GM19463 (cell line): ENCODE data around the gene ARHGEF11.

Source experiments
- ATAC-seq: cut with Tn5 transposase; IDR thresholded peaks from one replicate; pipeline ENCODE4 v1.9.1; 2021; ENCODE audit warnings: mild to moderate bottlenecking, moderate library complexity; ENCODE audit not compliant: unreplicated experiment

The ARHGEF11 gene

DNA sequence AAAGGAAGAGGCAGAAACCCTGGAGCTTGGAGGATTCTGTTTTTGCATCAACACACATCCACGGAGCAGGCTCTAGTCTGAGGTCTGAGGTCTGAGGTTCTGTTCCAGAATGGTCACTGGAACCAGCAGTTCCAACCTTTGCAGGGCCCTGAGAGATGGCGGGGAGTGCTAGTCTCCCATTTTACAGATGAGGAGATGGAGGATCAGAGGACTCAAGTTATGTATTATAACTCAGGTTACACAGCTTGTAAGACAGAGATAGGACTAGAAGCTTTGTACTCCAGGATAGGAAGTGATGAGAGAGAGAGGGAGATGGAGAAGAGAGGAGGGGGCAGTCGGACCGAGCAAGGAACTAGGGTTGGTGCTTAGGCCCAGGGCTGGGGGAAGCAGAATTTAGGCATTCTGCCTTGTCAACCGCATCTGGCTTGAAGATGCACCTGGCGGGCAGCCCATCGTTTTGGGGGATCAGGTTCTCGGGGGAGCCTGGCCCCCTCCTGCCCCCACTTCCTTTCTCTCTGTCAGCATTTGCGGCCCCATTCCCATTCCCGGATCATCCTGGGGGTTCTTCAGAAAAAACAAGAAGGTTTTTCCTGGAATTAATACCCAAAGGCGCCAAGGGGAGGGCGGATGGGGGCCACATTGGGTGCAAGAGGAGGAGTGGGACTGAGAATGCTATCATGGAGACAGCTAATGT, 146.4 kb downstream of the ARHGEF11 start:
- no peak for ATAC-seq

DNA sequence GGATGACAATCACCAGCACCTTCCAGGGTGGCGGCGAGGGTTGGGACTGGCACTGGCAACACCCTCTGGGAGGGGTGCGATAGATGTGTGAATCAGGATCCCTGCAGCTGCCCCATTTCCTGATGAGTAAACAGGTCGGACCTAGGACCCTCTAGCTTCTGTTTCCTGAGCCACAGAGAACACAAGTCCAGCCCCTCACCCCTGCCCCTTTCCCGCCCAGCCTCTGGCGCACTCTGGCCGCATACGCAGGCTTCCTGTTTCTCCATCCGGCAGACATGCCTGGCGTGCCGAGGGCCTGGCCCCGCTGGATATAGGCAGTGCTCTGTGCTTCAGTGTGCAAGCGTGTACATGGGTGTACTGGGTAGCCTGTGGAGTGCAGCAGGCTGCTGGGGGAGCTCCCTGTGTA, 147.4 kb downstream of the ARHGEF11 start:
- ATAC-seq = no peak

DNA sequence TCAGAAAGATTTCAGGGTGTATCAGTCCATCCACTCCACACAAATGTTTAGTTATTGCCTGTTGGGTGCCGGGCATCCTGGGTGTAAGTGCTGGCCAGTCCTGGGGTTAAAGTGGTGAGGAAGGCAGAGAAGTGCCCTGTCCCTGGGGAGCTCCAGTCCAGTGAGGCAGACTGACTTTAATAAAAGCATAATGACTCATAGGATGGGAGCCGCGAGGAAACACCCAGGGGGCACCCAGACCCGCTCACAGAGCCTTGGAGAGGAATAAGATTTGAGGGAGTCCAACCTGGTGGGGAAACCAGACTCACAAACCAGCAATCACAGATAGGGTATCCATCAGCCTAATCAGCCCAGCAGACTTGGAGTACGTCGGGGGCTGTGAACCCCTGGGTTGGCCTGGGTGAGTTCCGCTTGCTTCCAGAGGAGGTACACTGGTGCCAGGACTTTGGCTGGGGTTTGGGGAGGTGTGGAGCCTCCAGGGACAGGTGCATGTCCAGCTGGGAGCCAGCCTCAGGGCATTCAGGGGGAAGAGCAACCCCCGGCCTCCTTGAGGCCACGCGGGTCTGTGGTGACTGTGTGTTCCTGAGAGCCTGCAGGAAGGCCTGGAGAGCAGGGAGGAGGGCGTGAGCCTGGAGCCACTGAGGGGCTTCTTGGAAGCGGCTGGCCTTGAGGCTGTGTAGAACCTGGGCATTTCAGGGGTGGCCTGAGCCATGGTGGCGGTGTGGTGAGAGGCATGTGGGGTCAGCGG, 148.3 kb downstream of the ARHGEF11 start:
- no peak for ATAC-seq

DNA sequence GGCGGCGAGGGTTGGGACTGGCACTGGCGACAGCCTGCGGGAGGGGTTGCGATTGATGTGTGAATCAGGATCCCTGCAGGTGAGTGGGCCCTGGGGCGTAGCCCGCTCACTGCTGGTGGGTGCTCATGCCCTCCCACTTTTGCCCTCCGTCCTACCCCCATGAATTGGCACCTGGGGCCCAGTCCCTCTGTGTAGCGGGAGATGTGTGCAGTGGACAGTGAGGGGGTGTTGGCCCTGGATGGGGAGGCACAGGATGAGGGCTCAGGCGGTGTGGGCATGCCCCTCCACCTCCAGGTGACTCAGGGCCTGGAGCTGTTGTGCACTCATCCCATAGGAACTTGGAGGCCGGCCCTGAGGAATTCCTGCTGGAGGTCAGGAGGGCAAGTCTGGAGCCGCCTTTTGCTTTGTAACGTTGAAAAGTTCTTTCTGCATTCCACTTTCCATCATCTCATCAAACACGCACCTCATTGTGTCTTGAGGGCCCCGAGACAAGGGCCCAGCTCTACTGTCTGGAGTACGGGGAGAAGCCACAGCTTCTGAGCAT, 149.0 kb downstream of the ARHGEF11 start:
- no peak for ATAC-seq

GRCh38 chr1:156895927-156896326, 149.6 kb downstream of the ARHGEF11 start:
- no peak for ATAC-seq

DNA sequence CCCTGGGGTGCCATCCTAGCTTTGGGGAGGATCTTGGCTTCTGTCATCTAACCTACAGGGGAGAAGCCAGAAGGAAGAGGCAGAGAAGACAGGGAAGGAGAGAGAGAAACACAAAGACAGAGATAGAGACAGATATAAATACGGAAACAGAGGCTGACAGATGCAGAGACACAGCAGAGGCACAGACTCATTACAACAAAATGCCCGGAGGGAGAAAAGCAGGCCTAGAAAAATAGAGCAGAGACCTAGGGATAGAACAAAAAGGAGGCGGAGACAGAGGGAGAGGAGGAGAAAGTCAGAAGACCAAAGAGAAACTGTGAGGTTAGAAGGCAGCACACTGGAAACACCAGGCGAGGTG, 150.1 kb downstream of the ARHGEF11 start:
- ATAC-seq = no peak

- no peak for ATAC-seq
Observed at GRCh38 chr1:156894711-156895454, 150.7 kb downstream of the ARHGEF11 start.

DNA sequence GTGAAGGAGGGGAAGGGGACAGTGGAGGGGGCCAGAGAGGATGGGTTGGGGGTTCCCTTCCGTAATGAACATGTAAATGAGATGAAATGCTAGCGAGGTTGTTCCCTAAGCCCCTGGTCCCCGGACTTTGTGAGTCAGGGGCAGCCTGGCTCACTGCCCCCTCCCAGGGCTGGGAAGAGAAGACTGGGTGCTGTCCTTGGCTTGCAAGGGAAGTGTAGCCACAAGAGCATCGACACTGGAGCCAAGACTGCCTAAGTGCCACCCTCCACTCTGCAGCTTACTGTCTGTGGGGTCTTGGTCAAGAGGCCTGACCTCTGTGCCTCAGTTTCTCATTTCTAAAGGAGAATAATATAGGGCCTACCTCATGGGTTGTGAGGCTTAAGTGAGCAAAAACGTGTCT, 151.5 kb downstream of the ARHGEF11 start:
- ATAC-seq = no peak

DNA sequence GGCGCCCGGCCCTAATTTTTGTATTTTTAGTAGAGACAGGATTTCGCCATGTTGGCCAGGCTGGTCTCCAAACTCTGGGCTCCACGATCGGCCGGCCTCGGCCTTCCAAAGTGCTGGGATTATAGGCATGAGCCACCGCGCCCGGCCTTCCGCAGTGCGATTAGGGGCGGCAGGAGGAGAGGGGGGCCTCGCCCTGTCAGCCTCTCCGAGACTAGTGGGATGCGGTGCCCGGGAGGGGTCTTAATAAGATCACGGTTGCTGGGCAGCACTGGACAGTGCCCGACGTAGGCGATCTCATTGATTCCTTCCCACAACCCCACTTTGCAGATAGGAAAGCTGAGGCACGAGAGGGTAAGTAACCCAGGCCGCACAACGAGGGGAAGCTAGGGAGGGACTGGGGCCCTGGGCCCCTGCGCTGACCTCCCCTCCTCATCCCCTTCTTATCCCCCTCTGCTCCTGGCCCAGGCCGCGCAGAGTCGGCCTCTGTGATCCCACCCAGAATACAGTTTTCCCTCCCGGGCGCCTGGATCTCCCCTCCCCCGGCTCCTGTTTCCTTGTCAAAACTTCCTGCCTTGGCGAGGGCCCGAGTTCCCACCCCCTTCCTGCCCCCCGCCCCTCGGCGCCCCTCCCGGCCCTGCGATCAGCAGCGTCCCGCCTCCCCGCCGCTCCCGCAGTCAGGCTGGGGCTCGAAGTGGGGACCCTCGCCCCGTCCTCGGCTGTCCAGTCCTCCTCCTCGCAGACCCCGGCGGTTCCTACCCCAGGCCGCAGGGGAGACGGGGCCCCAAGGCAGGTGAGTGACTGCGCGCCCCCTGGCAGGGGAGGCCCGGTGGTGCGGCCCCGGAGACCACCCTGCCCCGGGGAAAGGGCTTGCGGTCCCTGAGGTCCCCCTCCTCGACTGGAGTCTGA, 152.2 kb downstream of the ARHGEF11 start, which contains the start of gene PEAR1:
PEAR1 (plus strand) TSS at position 671 of the 906 bp plus-strand sequence. CDS start 10,209 bp downstream, outside the sequence.
- no peak for ATAC-seq

DNA sequence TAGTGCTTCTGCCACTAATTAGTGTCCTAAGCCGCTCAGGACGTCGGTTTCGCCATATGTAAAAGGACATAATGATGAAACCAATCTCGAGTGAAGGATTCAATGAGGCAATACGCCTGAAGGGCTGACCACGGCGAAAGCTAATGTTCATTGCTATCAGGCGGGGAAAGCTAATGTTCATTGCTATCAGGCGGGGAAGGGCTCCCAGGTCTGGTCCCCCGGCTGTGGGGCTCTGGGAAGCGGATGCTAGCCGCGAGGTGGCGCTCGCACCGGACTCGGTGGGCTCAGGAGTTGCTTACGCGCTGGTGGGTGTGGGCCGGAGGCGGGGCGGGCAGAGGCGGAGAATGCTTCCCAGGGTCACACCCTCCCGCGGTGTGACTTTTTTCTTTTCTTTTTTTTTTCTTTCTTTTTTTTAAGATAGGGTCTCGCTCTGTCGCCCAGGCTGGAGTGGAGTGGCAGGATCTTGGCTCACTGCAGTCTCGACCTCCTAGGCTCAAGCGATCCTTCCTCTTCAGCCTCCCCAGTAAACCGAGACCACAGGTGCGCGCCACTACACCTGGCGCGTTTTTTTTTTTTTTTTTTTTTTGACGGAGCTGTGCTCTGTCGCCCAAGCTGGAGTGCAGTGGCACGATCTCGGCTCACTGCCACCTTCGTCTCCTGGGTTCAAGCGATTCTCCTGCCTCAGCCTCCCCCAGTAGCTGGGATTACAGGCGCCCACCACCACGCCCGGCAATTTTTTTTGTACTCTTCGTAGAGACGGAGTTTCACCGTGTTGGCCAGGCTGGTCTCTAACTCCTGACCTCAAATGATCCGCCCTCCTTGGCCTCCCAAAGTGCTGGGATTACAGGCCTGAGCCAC, 153.1 kb downstream of the ARHGEF11 start:
- ATAC-seq = peak; percentile 75

DNA sequence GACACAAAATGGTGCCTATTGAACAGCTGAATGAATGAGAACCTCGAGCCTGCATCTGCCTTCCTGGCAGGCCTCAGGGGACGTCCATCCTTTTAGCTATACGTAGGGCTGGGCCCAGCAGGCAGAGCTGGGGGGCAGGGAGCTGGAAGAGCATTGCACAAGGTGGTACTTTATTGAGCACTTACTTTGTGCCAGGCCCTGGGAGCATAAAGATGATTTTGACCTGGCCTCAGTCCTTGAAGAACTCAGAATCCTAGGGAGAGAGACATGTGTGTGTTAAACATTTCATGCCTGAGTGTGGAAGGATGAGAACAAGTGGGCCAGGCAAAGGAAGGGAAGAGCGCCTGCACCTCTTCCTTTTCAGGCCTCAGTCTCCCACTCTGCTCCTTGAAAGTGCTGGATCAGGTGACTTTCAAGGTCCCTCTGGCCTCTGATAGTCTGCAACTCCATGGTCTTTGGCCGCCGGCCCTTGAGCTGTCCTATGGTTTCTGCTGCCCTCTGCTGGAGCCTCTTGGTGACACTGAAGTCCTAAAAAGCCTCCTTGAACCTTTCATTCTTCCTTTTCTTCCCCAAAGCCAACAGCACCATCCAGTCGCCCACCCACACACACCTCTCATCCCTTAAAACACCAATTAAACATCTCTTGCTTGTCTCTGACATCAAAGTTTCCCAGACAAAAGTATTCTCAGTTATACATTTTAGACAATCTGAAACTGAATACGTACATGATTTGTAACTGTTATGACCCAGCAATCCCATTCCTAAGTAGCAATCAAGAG, 155.6 kb downstream of the ARHGEF11 start:
- no peak for ATAC-seq

DNA sequence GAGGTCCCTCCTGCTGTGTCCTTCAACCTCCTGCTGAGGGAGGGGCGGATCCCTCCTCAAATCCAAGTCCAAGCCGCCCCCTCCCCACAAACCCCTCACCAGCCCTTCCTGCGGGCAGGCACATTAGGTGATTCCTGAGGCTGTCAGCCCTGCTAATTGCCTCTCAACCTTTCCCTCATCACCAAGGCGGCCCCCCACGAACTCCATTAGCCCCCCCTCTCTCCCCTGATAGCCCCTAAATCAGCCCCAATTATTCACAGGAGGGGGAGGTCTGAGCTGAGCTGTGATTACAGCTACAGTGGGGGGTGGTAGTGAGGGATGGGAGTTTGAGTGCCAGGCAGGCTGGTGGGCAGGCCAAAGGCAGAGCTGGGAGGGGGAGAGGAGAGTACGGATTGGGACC, 157.8 kb downstream of the ARHGEF11 start:
- ATAC-seq = no peak

GRCh38 chr1:156887317-156887716, 158.2 kb downstream of the ARHGEF11 start:
- no peak for ATAC-seq

DNA sequence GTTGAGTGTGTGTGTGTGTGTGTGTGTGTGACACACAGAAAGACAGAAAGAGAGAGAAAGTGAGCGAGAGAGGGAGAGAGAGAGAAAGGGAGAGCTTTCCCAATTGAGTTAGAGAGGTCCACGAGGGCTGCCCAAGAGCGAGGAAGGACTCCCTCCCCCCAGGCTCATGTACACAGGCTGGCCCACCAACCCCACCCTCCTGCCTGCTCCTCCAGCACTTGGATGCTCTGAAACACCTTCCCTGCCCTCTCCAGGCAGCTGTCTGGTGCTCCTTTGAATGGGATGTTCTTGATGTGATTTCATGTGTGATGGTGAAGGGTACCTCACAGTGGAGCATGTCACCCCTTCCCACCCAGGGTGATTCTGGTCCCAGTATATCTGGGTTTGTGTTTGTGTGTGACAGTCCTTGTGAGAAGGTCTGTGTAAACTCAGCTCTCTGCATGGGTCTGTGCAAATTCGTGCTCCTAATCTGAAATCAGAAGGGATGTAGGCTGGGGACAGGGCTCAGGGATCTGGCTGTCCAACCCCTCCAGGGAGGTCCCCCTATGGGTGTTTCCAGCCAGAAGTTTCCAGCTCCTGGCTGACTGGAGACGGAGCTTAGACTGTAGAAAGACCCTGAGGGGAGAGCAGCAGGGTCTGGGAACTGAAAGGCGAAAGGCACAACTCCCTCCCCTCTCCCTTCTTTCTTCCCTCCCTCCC, 158.8 kb downstream of the ARHGEF11 start:
- no peak for ATAC-seq

- ATAC-seq = no peak
Observed at GRCh38 chr1:156885880-156886355, 159.6 kb downstream of the ARHGEF11 start.

DNA sequence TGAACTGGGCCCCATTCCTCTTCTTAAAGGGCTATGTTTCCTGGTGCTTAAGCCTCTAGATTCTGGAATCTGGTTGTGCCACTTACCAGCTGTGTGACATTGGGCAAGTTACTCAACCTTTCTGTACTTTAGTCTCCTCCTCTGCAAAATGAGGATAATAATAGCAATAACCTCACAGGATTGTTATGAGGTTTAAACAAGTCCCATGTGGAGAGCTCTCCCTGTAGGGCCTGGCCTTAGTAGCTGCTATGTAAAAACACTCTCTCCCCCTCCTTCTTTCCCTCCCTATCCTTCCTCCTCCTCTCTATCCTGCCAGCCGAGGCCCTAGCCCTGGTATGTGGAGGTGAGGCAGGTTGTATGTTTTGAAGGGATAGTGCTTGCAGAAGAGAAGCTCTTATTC, 160.2 kb downstream of the ARHGEF11 start:
- ATAC-seq = no peak
